Astrocyte of the spinal cord (primary cell): ENCODE data around the gene TOLLIP.
"Not testable (repeated sequence)": the region's sequence is repeated elsewhere in the genome, so short reads cannot be mapped to it uniquely, and the experiment has no call there.

Experiments used
- DNase-seq: peaks from one replicate; pipeline ENCODE4 v3.0.0; 2011; ENCODE audit warnings: low read depth, low spot score
- H3K4me3 ChIP-seq: 2 replicates; pipeline ENCODE4 v1.5.1; 2011; ENCODE audit warnings: low read depth, mild to moderate bottlenecking, low read length, moderate library complexity
- CTCF ChIP-seq: IDR thresholded peaks from 2 replicates; pipeline ENCODE4 v1.5.1; 2012; ENCODE audit warnings: low read depth, mild to moderate bottlenecking, low read length, inconsistent platforms
- in situ Hi-C: cut with HindIII; loops from 2 replicates; pipeline ENCODE4 v1.10.0; 2017; ENCODE audit warnings: low sequenced_read_pairs

TOLLIP gene

GRCh38 chr11:1242751-1243150 is 66.7 kb downstream of the TOLLIP start:
- DNase-seq, in situ Hi-C loops, H3K4me3 ChIP-seq: not testable (repeated sequence)

GRCh38 chr11:1242289-1242688 is 67.1 kb downstream of the TOLLIP start:
- H3K4me3 ChIP-seq = no peak overlapping the region
- DNase-seq = no peak
- in situ Hi-C loops = no loop called here
- no peak for TF ChIP-seq CTCF

- no peak overlapping the region for H3K4me3 ChIP-seq
- DNase-seq = no peak
- TF ChIP-seq CTCF = no peak
- in situ Hi-C loops = no loop called here
Measured at GRCh38 chr11:1241706-1242105, 67.7 kb downstream of the TOLLIP start.

DNA sequence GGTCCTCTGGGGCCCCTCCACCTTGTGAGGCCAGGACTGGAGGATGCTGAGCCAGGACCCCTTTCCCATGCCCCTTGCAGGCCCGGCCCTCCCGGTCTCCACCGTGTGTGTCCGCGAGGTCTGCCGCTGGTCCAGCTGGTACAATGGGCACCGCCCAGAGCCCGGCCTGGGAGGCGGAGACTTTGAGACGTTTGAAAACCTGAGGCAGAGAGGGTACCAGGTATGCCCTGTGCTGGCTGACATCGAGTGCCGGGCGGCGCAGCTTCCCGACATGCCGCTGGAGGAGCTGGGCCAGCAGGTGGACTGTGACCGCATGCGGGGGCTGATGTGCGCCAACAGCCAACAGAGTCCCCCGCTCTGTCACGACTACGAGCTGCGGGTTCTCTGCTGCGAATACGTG is 68.7 kb downstream of the TOLLIP start:
- no peak overlapping the region for H3K4me3 ChIP-seq
- no peak for TF ChIP-seq CTCF
- in situ Hi-C loops = no loop called here
- DNase-seq = no peak

DNA sequence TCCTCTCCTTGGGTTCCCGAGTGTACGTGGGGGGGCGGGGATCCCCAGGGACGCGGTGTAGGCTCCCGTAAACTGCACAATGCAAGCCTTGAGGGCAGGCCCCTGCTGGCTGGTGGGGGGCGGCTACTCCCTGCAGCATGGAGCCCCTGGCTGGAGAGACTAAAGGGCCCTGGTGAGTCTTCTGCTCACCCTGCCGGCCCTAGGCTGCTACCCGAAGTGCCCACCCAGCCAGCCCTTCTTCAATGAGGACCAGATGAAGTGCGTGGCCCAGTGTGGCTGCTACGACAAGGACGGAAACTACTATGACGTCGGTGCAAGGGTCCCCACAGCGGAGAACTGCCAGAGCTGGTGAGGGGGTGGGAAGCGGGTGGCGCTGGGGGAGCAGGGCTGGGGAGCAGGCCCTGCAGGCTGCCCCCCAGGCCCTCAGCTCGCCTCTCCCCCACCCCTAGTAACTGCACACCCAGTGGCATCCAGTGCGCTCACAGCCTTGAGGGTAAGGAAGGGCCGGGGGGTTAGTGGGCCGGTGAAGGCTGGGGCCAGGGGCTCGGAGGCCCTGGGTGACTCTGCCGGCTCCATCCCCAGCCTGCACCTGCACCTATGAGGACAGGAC is 69.7 kb downstream of the TOLLIP start:
- H3K4me3 ChIP-seq = no peak overlapping the region
- no peak for TF ChIP-seq CTCF
- in situ Hi-C loops = no loop called here
- no peak for DNase-seq

DNA sequence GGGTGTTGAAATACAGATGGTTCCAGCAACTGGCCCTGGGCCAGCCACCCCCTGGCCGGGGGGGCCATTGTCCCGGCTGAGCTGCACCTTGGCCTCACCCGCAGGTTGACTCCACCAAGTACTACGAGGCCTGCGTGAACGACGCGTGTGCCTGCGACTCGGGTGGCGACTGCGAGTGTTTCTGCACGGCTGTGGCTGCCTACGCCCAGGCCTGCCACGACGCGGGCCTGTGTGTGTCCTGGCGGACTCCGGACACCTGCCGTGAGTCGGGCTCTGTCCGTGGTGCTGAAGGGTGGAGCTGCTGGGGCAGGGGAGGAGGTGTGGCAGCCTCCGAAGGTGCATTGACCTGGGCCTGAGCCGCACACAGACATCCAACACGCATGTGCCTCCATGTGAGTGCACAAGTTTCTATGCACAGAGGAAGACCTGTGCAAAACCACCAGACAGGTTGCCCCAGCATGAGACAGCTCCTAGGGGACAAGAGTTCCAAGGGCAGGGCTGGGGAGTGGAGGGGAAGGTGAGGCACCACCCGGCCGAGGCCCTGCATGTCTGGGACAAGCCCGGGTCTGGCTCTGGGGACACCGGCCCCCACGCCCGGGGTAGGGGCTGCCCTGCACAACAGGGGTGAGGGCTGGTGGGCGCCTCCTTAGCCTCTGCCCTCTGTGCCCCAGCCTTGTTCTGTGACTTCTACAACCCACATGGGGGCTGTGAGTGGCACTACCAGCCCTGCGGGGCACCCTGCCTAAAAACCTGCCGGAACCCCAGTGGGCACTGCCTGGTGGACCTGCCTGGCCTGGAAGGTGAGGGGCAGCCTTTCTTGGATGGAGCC is 70.5 kb downstream of the TOLLIP start:
- no peak for DNase-seq
- in situ Hi-C loops = no loop called here
- no peak overlapping the region for H3K4me3 ChIP-seq
- TF ChIP-seq CTCF = no peak

DNA sequence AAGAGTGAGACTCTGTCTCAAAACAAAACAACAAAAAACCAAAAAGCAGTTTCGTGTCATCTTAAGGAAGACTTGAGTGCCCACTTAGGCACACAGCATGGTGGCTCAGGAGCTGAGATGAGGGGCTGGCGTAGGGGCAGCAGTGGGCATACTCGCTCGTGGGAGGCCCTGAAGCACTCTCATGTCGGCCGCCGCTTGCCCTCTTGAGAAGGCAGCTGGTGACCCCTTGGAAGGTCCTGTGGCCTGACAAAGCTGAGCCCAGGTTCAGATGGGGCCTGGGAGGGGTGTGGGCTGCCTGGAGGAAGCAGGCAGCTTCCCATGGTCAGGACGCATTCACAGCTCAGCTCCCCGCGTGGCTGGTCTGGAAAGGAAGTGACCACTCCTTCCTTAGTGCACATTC is 71.6 kb downstream of the TOLLIP start:
- no peak overlapping the region for H3K4me3 ChIP-seq
- in situ Hi-C loops = no loop called here
- no peak for TF ChIP-seq CTCF
- no peak for DNase-seq
